ENCODE data around the gene MEGF11.

DNA sequence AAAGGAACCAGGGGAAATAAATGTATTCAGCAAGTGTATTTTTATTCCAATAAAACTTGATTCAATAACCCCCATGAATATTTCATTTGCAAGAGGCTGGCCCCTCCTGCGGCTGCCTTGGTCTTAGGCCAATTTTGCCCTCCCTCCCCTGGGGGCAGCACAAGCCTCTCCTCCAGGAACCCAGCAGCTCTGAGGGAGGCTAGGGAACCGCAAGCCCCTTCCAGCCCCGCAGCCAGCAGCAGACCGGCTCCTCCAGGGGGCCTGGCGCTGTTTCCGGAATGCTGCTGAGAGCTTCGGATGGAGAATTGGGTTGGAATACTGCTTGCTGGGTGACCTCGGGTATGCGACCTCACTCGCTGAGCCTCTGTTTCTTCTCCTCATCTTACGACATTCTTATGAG is 234.2 kb downstream of the MEGF11 start:
- TF ChIP-seq, protein P1, sequence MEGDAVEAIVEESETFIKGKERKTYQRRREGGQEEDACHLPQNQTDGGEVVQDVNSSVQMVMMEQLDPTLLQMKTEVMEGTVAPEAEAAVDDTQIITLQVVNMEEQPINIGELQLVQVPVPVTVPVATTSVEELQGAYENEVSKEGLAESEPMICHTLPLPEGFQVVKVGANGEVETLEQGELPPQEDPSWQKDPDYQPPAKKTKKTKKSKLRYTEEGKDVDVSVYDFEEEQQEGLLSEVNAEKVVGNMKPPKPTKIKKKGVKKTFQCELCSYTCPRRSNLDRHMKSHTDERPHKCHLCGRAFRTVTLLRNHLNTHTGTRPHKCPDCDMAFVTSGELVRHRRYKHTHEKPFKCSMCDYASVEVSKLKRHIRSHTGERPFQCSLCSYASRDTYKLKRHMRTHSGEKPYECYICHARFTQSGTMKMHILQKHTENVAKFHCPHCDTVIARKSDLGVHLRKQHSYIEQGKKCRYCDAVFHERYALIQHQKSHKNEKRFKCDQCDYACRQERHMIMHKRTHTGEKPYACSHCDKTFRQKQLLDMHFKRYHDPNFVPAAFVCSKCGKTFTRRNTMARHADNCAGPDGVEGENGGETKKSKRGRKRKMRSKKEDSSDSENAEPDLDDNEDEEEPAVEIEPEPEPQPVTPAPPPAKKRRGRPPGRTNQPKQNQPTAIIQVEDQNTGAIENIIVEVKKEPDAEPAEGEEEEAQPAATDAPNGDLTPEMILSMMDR (IDR thresholded peaks at IDR 0.05) = no peak
- TF ChIP-seq POLR2AphosphoS5 (IDR thresholded peaks at IDR 0.05) (no peak), POLR2A (IDR thresholded peaks at IDR 0.05; ENCODE audit: low read depth) (no peak), EP300 (IDR thresholded peaks at IDR 0.05) (no peak)
